ENCODE measurements around the gene BRMS1.

DNA sequence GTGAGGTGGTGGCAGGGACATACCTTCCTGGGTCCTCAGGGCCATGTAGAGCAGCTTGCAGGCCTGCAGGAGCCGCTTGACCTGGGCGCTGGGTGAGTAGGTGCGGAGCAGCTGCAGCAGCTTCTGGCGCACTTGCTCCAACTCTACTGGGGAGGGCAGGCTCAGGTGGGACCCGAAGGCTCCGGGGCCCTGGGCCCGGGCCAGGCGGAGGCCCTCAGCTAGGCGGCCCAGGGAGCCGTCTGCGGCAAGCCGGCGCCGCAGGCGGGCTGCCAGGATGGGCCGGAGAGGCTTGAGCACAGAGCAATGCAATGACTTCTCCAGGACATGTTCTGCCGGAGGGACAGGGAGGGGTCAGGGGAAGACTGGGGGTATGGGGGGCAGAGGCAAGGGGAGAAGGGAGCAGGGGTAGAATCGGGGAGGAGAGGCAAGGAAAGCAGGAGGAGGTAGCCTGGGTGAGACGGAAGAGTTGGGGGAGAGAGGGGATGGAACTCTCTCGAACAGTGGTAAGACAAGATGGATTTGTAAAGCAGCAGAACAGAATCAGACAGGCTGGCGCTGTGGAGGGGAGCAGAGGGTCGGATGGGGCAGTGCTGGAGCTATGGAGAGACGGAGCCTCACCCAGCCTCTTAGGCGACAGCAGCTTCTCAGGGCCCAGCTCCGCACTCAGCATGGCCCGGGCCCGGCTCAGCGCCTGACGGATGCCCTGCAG is 10.9 kb downstream of the BRMS1 start:
- no peak for TF ChIP-seq POLR2A (IDR thresholded peaks at IDR 0.05)
- TF ChIP-seq, protein P1, sequence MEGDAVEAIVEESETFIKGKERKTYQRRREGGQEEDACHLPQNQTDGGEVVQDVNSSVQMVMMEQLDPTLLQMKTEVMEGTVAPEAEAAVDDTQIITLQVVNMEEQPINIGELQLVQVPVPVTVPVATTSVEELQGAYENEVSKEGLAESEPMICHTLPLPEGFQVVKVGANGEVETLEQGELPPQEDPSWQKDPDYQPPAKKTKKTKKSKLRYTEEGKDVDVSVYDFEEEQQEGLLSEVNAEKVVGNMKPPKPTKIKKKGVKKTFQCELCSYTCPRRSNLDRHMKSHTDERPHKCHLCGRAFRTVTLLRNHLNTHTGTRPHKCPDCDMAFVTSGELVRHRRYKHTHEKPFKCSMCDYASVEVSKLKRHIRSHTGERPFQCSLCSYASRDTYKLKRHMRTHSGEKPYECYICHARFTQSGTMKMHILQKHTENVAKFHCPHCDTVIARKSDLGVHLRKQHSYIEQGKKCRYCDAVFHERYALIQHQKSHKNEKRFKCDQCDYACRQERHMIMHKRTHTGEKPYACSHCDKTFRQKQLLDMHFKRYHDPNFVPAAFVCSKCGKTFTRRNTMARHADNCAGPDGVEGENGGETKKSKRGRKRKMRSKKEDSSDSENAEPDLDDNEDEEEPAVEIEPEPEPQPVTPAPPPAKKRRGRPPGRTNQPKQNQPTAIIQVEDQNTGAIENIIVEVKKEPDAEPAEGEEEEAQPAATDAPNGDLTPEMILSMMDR (IDR thresholded peaks at IDR 0.05): no peak
- TF ChIP-seq POLR2AphosphoS5 (IDR thresholded peaks at IDR 0.05): no peak
